Measurements from ENCODE around the gene IMMP1L.

IMMP1L gene

GRCh38 chr11:31408201-31408600 lies 101.2 kb downstream of the IMMP1L start:
- H3K27ac ChIP-seq, result no peak overlapping the region
- no peak for TF ChIP-seq ZFX (IDR thresholded peaks at IDR 0.05; ENCODE audit: borderline replicate concordance)

GRCh38 chr11:31404614-31405013 lies 104.8 kb downstream of the IMMP1L start:
- TF ChIP-seq CTCF (IDR thresholded peaks at IDR 0.05) (no peak), ZFX (IDR thresholded peaks at IDR 0.05; ENCODE audit: borderline replicate concordance) (no peak)
- H3K27ac ChIP-seq, result no peak overlapping the region

- H3K27ac ChIP-seq, result no peak overlapping the region
- TF ChIP-seq ZFX (IDR thresholded peaks at IDR 0.05; ENCODE audit: borderline replicate concordance) (no peak), CTCF (IDR thresholded peaks at IDR 0.05) (peak; percentile 78)
Measured at GRCh38 chr11:31397239-31397834, 112.1 kb downstream of the IMMP1L start.

GRCh38 chr11:31387379-31387778 lies 122.0 kb downstream of the IMMP1L start:
- no peak for TF ChIP-seq ZFX (IDR thresholded peaks at IDR 0.05; ENCODE audit: borderline replicate concordance)
- TF ChIP-seq CTCF (IDR thresholded peaks at IDR 0.05), result no peak
- H3K27ac ChIP-seq, result no peak overlapping the region

GRCh38 chr11:31383116-31383515 lies 126.3 kb downstream of the IMMP1L start:
- H3K27ac ChIP-seq, result no peak overlapping the region
- TF ChIP-seq ZFX (IDR thresholded peaks at IDR 0.05; ENCODE audit: borderline replicate concordance), result no peak
- TF ChIP-seq CTCF (IDR thresholded peaks at IDR 0.05), result no peak

Data from 22Rv1 (cell line).